CD8-positive, alpha-beta memory T cell (primary cell): ENCODE results near the gene ZNF18. TPM values are rescaled to one million over a fixed set of nuclear protein-coding genes. Genes with fewer than 3 reads are reported as not detected.
"Not testable (repeated sequence)": the region's sequence is repeated elsewhere in the genome, so short reads cannot be mapped to it uniquely, and the experiment has no call there.

ENCODE experiments used
- CTCF ChIA-PET: fragments of 350-600 bp; sonication (Branson Sonifier 250); formaldehyde crosslinking; loops from one replicate; lab custom pipeline; 2021; ENCODE audit warnings: antibody characterized with exemption; lab: Charles Lee
- POLR2A ChIA-PET: fragments of 350-600 bp; sonication (Branson Sonifier 250); formaldehyde crosslinking; loops from one replicate; lab custom pipeline; 2021; ENCODE audit warnings: antibody characterized with exemption; lab: Charles Lee
- DNase-seq, 5 donors: peaks; one replicate each; pipeline versions ENCODE4 v3.0.0 to v3.0.0-alpha.2; 2020 to 2022; ENCODE audit warnings: mixed read lengths in 1 of 5
- H3K27ac ChIP-seq: one replicate; pipeline ENCODE4 v1.7.0; 2013; ENCODE audit warnings: low read depth, mild to moderate bottlenecking, low read length, moderate library complexity
- H3K27me3 ChIP-seq: 2 replicates; pipeline ENCODE4 v1.7.0; 2013; ENCODE audit warnings: low read length, mild to moderate bottlenecking; ENCODE audit not compliant: insufficient read depth, poor library complexity, severe bottlenecking
- H3K36me3 ChIP-seq: 2 replicates; pipeline ENCODE4 v1.7.0; 2013; ENCODE audit warnings: mild to moderate bottlenecking, low read length, moderate library complexity; ENCODE audit not compliant: insufficient read depth
- H3K4me1 ChIP-seq: 2 replicates; pipeline ENCODE4 v1.7.0; 2013; ENCODE audit warnings: mild to moderate bottlenecking, low read length, moderate library complexity; ENCODE audit not compliant: insufficient read depth
- H3K4me3 ChIP-seq: 2 replicates; pipeline ENCODE4 v1.7.0; 2013; ENCODE audit warnings: mild to moderate bottlenecking, low read length
- H3K9me3 ChIP-seq: 2 replicates; pipeline ENCODE4 v1.7.0; 2013; ENCODE audit warnings: mild to moderate bottlenecking, low read length
- H3K27ac Mint-ChIP-seq, 8 donors: one replicate each; pipeline ENCODE4 v1.8.0; 2020 to 2021; ENCODE audit warnings: mixed read lengths in 8 of 8, mild to moderate bottlenecking in 6 of 8, inconsistent platforms in 3 of 8, moderate library complexity in 3 of 8
- H3K27me3 Mint-ChIP-seq, 2 donors: one replicate each; pipeline ENCODE4 v1.8.0; 2020 to 2021; ENCODE audit warnings: mixed read lengths in 2 of 2, mild to moderate bottlenecking in 1 of 2, moderate library complexity in 1 of 2
- H3K36me3 Mint-ChIP-seq, 3 donors: one replicate each; pipeline ENCODE4 v1.8.0; 2020 to 2021; ENCODE audit warnings: mixed read lengths in 3 of 3, inconsistent platforms in 1 of 3, mild to moderate bottlenecking in 1 of 3
- H3K4me1 Mint-ChIP-seq, 3 donors: one replicate each; pipeline ENCODE4 v1.8.0; 2020 to 2021; ENCODE audit warnings: mixed read lengths in 3 of 3, inconsistent platforms in 1 of 3, mild to moderate bottlenecking in 1 of 3
- H3K4me3 Mint-ChIP-seq, 7 donors: one replicate each; pipeline ENCODE4 v1.8.0; 2020 to 2021; ENCODE audit warnings: mixed read lengths in 7 of 7, mild to moderate bottlenecking in 6 of 7, moderate library complexity in 4 of 7, inconsistent platforms in 2 of 7
- H3K9me3 Mint-ChIP-seq, 5 donors: one replicate each; pipeline ENCODE4 v1.8.0; 2020 to 2022; ENCODE audit warnings: mixed read lengths in 5 of 5, mild to moderate bottlenecking in 3 of 5, moderate library complexity in 2 of 5, inconsistent platforms in 1 of 5
- polyA plus RNA-seq: library from polyadenylated mRNA; unstranded; fragments of 300-500 nt; fragmentation: Illumina TruSeq; gene quantifications from one replicate; pipeline ENCODE4 v1.2.3, GENCODE V29; 2021
- total RNA-seq, 2 experiments: library from RNA; stranded (reverse); gene quantifications; one replicate each; pipeline ENCODE4 v1.2.3, GENCODE V29; 2021

The ZNF18 gene
- total and polyA plus RNA-seq, 3 experiments from 2014 or later: 5.7 to 9.1 (median 7.2) TPM

- Mint-ChIP-seq H3K4me1 (peaks cover 2 to 12% (median 3%) of the 10 kb centered on the region in 3 donors), H3K27me3 (no peaks in the 10 kb centered on the region), H3K27ac (peak overlapping the region in 3 of 8 donors; percentile 26 to 68 (median 64)), H3K36me3 (peaks cover 45 to 82% (median 49%) of the 10 kb centered on the region in 3 donors), H3K9me3 (no peaks in the 10 kb centered on the region), H3K4me3 (no peak overlapping the region)
- ChIA-PET CTCF (no interaction called here), POLR2A (no interaction called here)
- Histone ChIP-seq H3K4me1 (no peaks in the 10 kb centered on the region), H3K27me3 (no peaks in the 10 kb centered on the region), H3K27ac (no peak overlapping the region), H3K4me3 (no peak overlapping the region), H3K9me3 (no peaks in the 10 kb centered on the region), H3K36me3 (peaks cover 31% of the 10 kb centered on the region)
- no peak for DNase-seq
These were observed 15.4 kb downstream of the ZNF18 start for GRCh38 chr17:11981862-11982261.

- H3K4me1 ChIP-seq: no peaks in the 10 kb centered on the region
- H3K27me3 Mint-ChIP-seq: no peaks in the 10 kb centered on the region
- peaks cover 0 to 8% (median 2%) of the 10 kb centered on the region in 3 donors for H3K4me1 Mint-ChIP-seq
- H3K27ac Mint-ChIP-seq: peak overlapping the region in 1 of 8 donors; percentile 29
- H3K9me3 ChIP-seq: no peaks in the 10 kb centered on the region
- no peak for DNase-seq
- ChIA-PET POLR2A (interaction anchor here (0.5 kb wide), 1 partner anchor 16 kb away, joined by 4 read pairs; no protein-coding TSS in a partner anchor), CTCF (no interaction called here)
- H3K27ac ChIP-seq: no peak overlapping the region
- peaks cover 32% of the 10 kb centered on the region for H3K36me3 ChIP-seq
- no peak overlapping the region for H3K4me3 Mint-ChIP-seq
- H3K27me3 ChIP-seq: no peaks in the 10 kb centered on the region
- H3K36me3 Mint-ChIP-seq: peaks cover 49 to 76% (median 51%) of the 10 kb centered on the region in 3 donors
- H3K4me3 ChIP-seq: no peak overlapping the region
- H3K9me3 Mint-ChIP-seq: no peaks in the 10 kb centered on the region
These were observed 16.5 kb downstream of the ZNF18 start for GRCh38 chr17:11980813-11981212.

- H3K36me3 Mint-ChIP-seq: peaks cover 53 to 71% (median 55%) of the 10 kb centered on the region in 3 donors
- DNase-seq: no peak
- ChIA-PET POLR2A (no interaction called here), CTCF (no interaction called here)
- H3K27me3 Mint-ChIP-seq: no peaks in the 10 kb centered on the region
- Histone ChIP-seq H3K36me3 (peaks cover 32% of the 10 kb centered on the region), H3K4me1 (no peaks in the 10 kb centered on the region), H3K27me3 (no peaks in the 10 kb centered on the region), H3K4me3 (no peak overlapping the region), H3K27ac (no peak overlapping the region), H3K9me3 (no peaks in the 10 kb centered on the region)
- H3K27ac Mint-ChIP-seq: no peak overlapping the region
- H3K4me1 Mint-ChIP-seq: peaks cover 4 to 8% (median 5%) of the 10 kb centered on the region in 3 donors
- no peaks in the 10 kb centered on the region for H3K9me3 Mint-ChIP-seq
- H3K4me3 Mint-ChIP-seq: no peak overlapping the region
These were observed 17.5 kb downstream of the ZNF18 start for GRCh38 chr17:11979795-11980194.

- peaks cover 10% of the 10 kb centered on the region for H3K36me3 ChIP-seq
- H3K4me1 ChIP-seq, H3K27ac Mint-ChIP-seq, CTCF ChIA-PET, H3K9me3 ChIP-seq, H3K4me3 ChIP-seq, H3K27me3 ChIP-seq, H3K4me1 Mint-ChIP-seq, DNase-seq, H3K4me3 Mint-ChIP-seq, H3K27ac ChIP-seq, H3K27me3 Mint-ChIP-seq, POLR2A ChIA-PET: not testable (repeated sequence)
- Mint-ChIP-seq H3K36me3 (peaks cover 21 to 69% (median 24%) of the 10 kb centered on the region in 3 donors), H3K9me3 (peaks cover 3 to 29% (median 18%) of the 10 kb centered on the region in 5 donors)
These were observed 24.5 kb downstream of the ZNF18 start for GRCh38 chr17:11972741-11973140.

- no peaks in the 10 kb centered on the region for H3K4me1 Mint-ChIP-seq
These were observed 27.7 kb downstream of the ZNF18 start for GRCh38 chr17:11969565-11969964.

GRCh38 chr17:11954936-11955335 lies 42.3 kb downstream of the ZNF18 start:
- Histone ChIP-seq H3K4me3 (no peak overlapping the region), H3K9me3 (peaks cover 12% of the 10 kb centered on the region), H3K27me3 (no peaks in the 10 kb centered on the region), H3K4me1 (no peaks in the 10 kb centered on the region), H3K27ac (no peak overlapping the region), H3K36me3 (no peaks in the 10 kb centered on the region)
- Mint-ChIP-seq H3K9me3 (peaks cover 19 to 55% (median 30%) of the 10 kb centered on the region in 5 donors), H3K36me3 (peaks cover 14 to 66% (median 32%) of the 10 kb centered on the region in 3 donors), H3K4me1 (no peaks in the 10 kb centered on the region), H3K27ac (no peak overlapping the region), H3K27me3 (no peaks in the 10 kb centered on the region), H3K4me3 (no peak overlapping the region)
- ChIA-PET CTCF (no interaction called here), POLR2A (no interaction called here)
- DNase-seq: no peak

More at GRCh38 chr17:11969565-11969964, 27.7 kb downstream of the ZNF18 start:
- peaks cover 14 to 79% (median 26%) of the 10 kb centered on the region in 3 donors for H3K36me3 Mint-ChIP-seq
- DNase-seq: no peak
- no peak overlapping the region for H3K4me3 Mint-ChIP-seq
- H3K27me3 Mint-ChIP-seq: no peaks in the 10 kb centered on the region
- no peaks in the 10 kb centered on the region for H3K4me1 ChIP-seq
- H3K27ac Mint-ChIP-seq: no peak overlapping the region
- H3K36me3 ChIP-seq: no peaks in the 10 kb centered on the region
- H3K27ac ChIP-seq: no peak overlapping the region
- peaks cover 29 to 58% (median 40%) of the 10 kb centered on the region in 5 donors for H3K9me3 Mint-ChIP-seq
- H3K27me3 ChIP-seq: no peaks in the 10 kb centered on the region
- H3K4me3 ChIP-seq: no peak overlapping the region
- peaks cover 15% of the 10 kb centered on the region for H3K9me3 ChIP-seq
- ChIA-PET CTCF (no interaction called here), POLR2A (no interaction called here)

GRCh38 chr17:11953924-11954323 lies 43.4 kb downstream of the ZNF18 start:
- no peaks in the 10 kb centered on the region for H3K4me1 Mint-ChIP-seq
- H3K4me3 ChIP-seq: no peak overlapping the region
- H3K36me3 Mint-ChIP-seq: peaks cover 14 to 70% (median 32%) of the 10 kb centered on the region in 3 donors
- H3K27me3 ChIP-seq: no peaks in the 10 kb centered on the region
- ChIA-PET POLR2A (no interaction called here), CTCF (no interaction called here)
- no peaks in the 10 kb centered on the region for H3K4me1 ChIP-seq
- no peak overlapping the region for H3K27ac Mint-ChIP-seq
- no peak for DNase-seq
- no peaks in the 10 kb centered on the region for H3K36me3 ChIP-seq
- H3K27me3 Mint-ChIP-seq: no peaks in the 10 kb centered on the region
- H3K27ac ChIP-seq: no peak overlapping the region
- H3K9me3 ChIP-seq: peaks cover 12% of the 10 kb centered on the region
- no peak overlapping the region for H3K4me3 Mint-ChIP-seq
- H3K9me3 Mint-ChIP-seq: peaks cover 19 to 55% (median 30%) of the 10 kb centered on the region in 5 donors

GRCh38 chr17:11952610-11953009 lies 44.7 kb downstream of the ZNF18 start:
- CTCF ChIA-PET: no interaction called here
- peaks cover 10 to 58% (median 23%) of the 10 kb centered on the region in 3 donors for H3K36me3 Mint-ChIP-seq
- H3K4me3 ChIP-seq: no peak overlapping the region

More at GRCh38 chr17:11952610-11953009, 44.7 kb downstream of the ZNF18 start:
- Mint-ChIP-seq H3K4me1 (no peaks in the 10 kb centered on the region), H3K4me3 (no peak overlapping the region), H3K27ac (no peak overlapping the region), H3K27me3 (no peaks in the 10 kb centered on the region), H3K9me3 (peaks cover 14 to 45% (median 24%) of the 10 kb centered on the region in 5 donors)
- no peaks in the 10 kb centered on the region for H3K36me3 ChIP-seq
- no peaks in the 10 kb centered on the region for H3K27me3 ChIP-seq
- peaks cover 12% of the 10 kb centered on the region for H3K9me3 ChIP-seq
- H3K4me1 ChIP-seq: no peaks in the 10 kb centered on the region
- POLR2A ChIA-PET: no interaction called here
- no peak for DNase-seq
- no peak overlapping the region for H3K27ac ChIP-seq
